Stimulated activated CD4-positive, alpha-beta T cell treated with anti-CD3 and anti-CD28 coated beads, TNF-alpha, amount 100 ng/mL, for 1 hour (primary cell): Measurements from ENCODE around the gene SPI1.

Experiments used
- DNase-seq, 3 donors: peaks; one replicate each; pipeline ENCODE4 v3.0.0-alpha.2; 2020; ENCODE audit warnings: low read depth in 3 of 3, low spot score in 1 of 3

The SPI1 gene

DNA sequence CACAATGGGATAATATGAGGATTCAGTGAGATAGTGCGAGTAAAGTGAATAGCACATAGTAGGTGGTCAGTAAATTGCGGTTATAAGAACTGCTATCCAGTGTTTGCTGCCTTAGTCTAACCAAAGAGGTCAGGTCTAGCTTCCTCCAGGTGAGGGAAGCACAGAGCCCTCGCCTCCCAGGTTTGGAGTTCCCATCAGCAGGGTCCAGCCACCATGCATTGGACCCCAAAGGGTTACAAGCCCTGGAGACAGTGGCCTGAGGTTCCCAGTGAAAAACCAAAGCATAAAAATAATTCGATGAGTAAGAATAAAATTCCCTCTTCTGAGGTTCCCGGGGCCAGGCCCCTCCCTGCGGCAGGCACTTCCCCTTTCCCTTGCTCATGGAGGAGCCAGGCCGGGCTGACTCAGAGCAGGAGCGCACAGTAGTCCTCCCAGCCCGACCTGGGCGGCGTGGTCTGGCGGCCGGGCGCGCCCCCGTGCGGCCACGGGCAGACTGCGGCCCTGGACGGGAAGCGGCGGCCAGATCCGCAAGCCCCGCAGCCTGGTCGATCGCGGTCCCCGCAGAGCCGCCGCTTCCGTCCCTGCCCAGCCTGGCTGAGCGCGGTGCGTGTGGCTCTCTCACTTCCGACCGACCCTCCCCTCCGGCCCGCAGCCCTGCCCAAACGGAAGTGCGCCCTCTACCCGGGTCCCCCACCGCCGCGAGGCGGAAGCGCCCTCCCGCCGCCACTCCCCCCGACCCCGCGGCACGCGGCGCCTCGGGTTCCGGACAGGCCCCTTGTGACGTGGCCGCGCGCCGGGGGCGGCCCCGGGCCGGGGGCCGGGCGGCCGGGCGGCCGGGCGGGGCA lies 29.6 kb upstream of the SPI1 start, which contains the start of gene SLC39A13:
TSS of gene SLC39A13 (plus strand) at position 845 of the 845 bp plus-strand sequence. CDS start 1,505 bp downstream, outside the sequence.
- peak; percentile 77 to 91 (median 88) for DNase-seq

DNA sequence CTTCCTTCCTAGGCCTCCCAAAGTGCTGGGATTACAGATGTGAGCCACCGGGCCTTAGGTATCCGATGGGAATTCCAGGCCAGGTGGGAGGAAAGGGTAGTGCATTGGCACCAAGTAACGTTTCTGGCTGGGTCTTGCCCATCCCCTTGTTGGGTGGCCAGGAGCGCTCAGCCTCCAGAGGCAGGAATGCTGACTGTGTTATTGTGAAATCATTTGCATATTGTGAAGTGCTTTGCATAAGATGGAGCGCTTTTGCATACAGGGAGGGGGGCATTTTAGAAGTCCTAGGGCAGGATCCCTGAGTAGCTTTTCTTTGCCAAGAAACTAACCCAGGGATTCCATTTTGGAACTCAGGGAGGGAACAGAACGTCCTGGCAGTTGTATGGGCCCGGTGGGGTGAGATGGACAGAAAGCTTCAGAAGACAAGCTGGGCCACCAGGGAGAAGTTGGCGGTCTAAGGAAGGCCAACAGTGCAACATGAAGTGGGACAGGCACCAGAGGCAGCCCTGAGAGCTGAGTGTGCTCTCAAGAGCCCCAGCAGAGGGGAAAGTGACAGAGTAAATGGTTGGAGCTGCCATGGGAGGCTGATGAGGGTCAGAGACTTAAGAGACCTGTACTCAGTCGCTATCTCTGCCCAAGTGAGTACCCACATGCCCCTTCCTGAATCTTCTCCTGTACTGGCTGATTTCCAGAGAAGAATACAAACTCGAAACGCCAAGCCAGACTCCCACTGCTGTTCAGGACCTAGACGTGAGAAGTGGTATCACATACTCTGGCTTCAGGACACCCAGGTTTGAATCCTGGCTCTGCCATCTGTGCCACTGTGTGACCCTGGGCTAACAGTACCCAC lies 28.8 kb upstream of the SPI1 start:
- no peak for DNase-seq

DNA sequence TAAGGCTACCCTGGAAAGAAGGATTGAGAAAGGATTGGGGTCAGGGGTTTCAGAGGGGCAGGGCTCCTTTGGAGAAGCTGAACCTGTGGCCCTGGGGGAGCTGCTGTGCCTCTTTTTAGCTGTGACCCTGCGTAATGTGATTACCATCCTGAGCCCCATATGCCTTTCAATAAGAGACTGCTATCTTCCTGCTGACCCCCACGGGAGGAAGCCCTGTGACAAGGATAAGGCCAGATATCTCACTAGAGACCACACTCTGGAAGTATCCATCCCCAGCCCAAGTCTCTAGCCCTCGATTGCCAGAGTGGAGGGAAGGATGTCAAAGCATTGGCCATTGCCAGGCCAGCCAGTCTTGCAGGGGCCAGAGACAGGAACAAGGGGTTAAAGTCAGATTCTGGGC lies 25.2 kb upstream of the SPI1 start:
- no peak for DNase-seq

DNA sequence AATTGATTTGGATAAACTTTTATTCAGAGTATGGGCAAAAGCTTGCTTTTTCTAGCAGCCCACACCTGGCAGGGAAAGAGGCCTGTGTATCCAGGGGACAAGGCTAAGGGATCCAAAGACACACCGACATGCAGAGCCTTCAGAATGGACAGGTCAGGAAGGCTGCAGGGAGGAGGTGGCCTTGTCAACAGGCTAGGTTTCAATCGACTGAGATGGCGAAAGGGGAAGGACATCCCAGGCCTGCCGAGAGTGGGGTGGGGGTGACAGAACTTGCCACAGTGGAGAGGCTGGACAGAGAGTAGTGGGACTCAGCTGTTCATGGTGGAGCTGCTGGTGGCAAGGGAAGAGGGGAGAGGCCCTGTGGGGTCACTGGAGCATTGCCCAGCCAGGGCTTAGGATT lies 24.8 kb upstream of the SPI1 start:
- DNase-seq: no peak

DNA sequence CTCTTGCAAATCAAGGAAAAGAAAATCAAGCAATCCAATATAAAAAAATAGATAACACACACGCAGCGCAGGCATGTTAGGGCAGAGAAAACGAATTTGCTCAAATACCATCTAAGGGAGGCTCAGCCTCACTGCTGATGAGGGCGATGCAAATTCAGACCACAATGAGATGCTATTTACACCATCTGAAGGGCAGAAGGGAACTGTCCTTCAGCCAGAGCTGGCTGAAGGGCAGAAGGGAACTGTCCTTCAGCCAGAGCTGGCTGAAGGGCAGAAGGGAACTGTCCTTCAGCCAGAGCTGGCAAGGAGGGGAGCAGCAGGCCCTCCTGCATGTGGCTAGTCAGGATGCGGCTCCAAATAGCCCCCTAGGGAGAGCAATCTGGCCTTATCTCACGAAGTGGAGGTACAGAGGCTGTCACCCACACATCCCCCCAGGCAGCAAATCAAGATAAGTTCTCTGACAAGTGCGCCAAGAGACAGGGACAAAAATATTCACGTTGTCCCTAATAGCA lies 22.5 kb upstream of the SPI1 start:
- no peak for DNase-seq

DNA sequence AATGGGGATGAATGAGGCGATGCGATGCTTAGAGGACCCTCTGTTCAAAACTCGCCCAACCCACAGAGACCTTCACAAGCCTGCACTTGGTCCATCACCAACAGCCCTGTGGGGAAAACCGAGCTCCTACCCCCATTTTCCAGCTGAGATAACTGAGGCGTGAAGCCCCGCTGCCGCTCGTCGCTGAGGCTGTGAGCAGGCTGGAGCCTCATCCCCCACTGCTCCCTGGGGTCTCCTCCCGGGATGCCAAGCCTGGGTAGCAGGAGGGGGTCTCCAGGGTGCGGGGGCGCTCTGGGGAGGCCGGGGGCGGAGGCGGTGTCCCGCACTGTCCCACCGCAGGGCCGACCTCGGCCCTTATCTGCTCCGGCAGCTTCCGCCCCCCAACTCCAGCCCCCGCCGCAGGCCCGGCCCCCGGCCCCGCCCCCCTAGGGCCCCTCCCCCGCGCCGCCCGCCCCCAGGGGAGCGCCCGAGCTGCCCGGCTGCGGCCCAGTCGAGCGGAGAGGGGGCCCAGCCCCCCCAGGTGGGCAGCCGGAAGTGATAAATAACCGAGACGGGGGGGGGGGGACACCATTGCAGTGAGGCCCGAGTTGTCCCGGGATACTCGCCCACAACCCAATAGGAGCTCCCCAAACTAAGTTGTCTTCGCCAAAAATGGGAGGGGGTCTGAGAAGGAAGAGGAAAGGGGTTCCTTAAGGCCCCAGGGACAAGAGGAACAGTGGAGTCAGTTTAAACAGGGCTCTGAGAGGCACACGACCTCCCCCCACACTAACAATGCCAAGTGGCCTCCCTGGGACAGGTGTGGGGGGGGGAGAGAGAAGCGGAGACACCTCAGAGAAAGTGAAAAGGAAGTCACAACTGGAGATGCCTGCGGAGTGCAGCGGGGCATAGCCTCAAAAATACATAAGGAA lies 21.8 kb upstream of the SPI1 start:
- no peak for DNase-seq

DNA sequence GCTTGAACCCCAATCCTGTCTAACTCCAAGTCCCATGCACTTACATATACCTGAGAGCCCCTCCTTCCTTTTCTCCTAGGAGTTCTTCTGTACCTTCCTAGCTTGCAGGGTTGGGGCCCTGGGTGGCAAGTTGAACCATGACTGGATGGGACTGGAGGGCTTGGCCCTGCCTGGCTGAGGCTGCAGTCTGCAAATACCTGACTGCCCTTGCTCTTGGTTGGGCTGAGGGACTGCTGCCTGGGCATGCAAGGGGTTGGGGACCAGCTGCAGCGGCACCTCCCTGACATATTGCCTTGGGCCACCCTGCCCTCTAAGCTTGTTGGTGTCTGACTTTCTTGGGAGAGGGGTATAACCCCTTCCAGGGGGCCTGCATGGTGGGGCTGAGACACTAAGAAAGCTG lies 20.2 kb upstream of the SPI1 start:
- DNase-seq: no peak

DNA sequence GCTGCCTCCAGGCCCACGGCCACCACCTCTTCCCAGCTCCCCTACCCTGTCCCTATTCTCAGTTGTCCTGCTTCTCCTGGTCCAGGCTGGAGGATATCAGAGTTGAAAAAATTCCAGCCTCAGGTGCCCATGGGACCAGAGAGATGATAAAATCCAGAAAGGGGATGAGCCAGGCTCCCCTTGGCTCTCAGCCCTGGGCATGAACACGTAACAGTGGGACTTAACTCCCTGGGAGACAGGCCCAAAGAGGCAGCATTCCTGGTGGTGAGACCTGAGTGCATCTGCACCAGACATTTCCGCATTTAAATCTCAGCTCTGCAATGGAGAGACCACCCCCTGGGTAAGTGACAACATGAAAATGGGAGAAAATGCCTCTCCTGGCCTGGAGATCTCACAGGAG lies 19.7 kb upstream of the SPI1 start:
- no peak for DNase-seq

DNA sequence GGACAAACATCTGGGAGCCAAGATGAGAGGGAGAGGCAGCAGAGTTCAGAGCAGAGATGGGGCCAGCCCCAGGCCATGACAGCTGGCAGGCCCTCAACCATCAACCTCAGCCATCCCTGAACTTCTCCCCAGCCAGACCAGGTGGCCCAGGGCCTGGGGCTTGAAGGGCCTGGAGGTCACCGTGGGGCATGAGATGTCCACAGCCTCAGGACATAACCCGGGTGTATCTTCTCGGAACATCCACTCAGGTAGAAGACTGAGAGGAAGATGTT lies 17.6 kb upstream of the SPI1 start:
- no peak for DNase-seq

DNA sequence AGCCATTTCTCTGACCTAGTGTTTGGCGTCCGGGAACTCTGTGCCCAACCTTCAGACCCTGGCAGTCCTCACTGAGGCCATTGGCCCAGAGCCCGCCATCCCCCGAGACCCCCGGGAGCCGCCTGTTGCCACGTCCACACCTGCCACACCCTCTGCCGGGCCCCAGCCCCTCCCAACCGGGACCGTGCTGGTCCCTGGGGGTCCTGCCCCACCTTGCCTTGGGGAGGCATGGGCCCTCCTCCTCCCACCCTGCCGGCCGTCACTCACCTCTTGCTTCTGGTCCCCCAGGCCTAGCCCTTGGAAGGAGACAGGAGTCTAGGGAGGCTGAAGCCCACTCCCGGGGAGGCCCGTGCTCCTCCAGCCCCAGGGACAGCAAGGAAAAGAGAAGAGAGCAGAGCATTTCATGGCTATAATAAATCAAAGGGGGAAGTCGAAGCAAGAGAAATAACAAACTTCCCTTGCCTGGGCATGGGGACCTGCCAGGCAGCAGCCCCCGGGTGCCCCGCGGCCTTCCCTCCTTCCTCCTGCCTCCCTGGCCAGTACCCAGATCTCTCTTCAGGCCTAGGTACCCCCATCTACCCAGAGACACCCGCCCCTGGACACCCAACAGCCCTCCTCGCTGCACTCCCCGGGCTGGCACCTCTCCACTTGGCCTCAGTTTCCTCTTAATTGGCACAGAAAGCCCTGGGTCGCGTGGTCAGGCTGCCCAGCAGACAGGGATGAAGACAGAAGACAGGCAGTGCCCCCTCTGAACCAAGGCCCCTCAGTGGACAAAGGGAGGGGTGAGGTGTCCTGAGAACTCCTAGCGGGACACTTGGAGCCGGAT lies 17.1 kb upstream of the SPI1 start:
- DNase-seq: no peak

DNA sequence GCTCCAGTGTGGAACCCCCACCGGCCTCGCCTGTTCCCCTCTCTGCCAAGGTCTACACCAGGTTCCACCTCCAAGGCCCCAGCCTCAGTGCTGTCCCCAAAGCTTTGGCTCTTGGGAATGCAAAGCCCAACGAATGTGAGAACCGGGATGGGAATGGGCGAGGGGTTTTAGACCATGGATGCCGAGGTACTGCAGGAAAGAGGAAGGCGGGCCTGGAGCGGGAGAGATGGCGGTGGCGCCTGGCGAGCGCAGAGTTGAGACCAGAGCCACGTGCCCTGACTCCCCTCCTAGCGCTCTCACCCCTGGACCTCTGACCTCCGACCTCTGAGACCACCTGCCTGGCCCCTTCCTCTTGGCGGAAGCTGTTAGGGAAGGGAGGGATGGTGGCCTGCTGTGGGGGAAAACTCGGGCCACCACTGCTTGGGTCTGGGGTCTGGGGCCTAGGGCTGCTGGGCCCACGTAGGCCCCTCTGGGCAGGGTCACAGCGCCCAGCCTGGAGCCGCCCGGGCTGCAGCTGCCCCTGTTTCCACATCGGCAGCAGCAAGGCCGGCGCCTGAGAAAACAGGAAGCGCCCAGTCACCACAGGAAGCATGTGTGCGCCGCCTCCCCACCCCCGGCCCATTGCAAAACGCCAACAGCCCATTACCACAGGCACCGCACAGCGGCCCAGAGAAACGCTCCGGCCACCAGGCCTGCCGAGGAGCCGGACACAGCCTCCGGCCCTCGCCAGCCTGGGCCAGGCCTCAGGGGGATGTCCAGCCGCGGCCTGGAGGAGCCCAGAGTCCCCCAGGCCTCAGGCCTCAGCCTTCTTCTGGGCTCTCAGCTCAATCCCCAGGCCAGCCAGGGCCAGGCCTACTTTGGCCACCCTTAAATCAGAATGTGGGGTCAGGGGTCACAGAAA lies 16.2 kb upstream of the SPI1 start:
- peak; percentile 32 to 39 (median 38) for DNase-seq

DNA sequence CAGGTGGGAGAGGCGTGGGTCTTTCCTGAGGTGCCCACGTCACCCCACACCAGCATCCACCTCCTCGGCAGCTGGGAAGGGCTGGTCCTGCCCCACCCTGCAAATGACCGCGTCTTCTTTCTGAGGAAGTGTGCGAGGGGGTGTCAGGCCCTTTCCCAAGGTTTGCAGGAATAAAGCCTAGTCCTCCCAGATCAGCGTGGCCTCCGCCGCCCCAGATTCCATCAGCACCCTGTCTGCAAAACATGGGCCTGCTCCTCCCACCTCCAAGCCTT lies 15.6 kb upstream of the SPI1 start:
- DNase-seq: no peak

DNA sequence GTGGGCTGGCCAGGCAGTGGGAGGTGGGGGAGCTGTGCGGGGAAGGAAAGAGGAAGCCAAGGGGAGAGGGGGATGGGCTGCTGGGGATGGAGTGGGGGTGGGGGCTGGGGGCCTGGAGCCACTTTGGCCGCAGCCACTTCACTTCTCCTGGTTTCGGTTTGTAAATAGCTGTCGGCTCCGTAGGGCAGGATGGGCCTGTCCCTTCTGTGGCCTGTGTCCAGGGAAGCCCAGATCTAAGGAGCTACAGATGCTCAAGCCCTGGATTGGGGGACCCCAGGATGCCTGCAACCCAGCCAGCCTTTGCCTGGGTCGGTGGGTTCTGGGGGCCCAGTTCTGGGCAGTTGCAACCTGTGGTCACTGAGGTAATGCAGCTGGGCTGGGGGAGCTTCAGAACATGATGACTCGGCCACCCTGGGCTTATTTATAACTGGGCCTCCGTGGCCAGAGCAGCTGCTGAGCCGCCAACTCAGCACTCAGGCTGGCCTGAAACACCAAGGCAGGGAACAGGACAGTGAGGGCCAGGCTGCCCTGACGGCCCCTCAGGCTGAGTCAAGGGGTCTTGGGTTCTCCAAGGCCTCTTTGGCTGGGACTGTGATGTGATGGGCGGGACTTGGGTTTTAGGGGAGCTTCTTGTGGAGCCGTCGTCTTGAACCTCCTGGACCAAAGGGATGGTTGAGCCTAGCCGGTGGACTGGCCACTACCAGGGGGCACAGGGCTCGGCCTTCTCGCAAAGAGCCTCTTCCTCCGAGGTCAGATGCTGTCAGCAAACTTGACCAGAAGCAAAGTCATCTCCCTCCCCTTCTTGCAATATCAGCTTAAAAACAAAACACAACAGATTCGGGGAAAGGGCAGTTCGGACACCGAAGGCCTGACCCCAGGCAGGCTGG lies 15.1 kb upstream of the SPI1 start:
- no peak for DNase-seq

DNA sequence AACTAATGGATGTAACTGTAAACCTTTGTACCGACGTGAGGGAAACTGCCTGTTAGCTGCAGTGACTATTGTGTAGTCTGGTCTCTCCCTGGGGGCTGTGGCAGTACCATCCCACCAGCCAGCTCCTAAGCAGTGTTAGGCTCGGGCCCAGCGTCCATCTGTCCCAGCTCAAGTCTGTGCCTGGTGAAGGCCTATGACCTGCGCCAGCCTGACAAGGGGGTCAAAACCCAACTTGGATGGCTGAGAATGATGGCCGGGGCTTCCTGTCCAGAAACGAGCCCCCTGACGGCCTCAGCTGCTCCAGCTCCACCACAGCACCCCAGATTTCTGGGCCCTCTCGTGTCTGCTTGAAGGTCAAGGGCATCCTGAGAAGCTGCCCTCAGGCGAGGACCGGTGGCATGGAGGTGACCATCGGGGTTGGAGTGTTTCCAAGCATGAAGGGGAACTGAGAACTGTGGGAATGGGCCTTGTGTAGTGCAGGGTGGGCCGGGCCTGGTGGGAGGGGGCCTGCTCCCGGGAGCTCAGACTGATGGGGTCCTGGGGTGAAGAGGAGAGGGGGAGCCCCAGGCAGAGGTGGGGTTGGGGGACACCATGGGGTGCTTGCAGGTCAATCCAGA lies 14.3 kb upstream of the SPI1 start:
- no peak for DNase-seq

DNA sequence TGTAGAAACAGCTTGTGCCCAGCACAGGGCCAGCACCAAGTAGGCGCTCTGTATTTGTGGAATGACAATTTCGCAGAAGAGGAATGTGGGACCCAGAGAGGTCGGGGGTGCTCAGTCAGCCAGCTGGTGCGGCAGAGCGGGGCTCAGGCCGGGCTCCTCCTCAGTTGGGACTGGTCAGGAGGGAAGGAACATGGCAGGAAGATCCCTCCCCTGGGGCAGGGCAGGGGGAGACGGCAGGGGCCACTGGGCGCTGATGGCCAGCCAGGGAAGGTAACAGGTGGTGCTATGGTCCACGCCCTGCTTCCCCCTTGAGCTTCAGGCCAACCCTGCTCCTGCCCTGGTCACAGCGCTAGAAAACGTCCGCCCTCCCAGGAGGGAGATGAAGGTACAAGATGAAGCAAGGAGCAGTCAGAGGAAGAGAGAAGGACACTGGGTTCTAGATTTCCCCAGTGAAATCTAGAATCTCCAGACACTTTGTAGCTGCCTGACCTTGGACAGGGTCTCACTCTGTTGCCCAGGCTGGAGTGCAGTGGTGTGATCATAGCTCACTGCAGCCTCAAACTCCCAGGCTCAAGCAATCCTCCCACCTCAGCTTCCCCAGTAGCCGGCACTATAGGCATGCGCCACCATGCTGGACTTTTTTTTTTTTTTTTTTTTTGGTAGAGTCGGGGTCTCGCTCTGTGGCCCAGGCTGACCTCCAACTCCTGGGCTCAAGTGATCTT lies 13.5 kb upstream of the SPI1 start:
- DNase-seq: no peak

DNA sequence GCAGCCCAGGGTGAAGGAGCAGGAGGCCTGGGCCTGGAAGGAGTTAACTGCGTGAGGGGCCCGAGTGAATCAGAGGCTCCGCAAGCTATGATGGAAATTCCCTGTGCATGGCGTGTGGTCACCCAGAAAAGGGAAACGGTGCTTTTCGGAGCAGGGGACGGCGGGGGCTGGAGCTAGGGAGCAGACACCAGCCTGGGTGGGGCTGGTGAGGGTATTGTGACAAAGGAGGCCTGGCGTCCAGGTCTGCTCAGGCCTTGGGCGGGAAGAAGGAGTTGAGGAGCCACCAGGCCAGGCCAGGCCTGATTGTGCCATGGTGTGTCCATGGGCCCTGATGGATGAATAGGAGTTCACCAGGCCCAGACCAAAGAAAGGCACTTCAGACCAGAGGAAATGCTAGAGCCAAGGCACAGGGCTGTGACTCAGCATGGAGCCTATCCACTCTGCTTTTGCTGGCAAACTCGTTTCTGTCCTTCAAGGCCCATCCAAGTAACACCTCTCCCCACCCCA lies 12.8 kb upstream of the SPI1 start:
- DNase-seq: no peak

DNA sequence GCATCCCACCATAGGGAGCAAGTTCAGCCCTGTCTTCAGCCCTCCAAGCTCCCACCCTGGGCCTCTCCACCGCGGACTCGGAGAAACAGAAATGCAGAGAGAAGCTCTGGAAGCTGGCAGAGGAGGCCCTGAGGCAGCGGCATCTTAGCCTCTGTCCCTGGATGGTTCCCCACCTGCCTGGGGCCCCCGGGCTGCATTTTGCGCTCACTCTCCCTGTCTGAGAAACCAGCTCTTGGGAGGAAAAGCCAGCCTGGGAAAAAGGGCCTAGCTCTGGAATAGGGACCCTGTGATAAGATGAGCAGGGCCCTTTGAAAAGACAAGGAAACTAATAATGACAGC lies 12.0 kb upstream of the SPI1 start:
- DNase-seq: no peak
